AG04450 (cell line): Measurements from ENCODE around the gene HBG1. TPM values are rescaled to one million over a fixed set of nuclear protein-coding genes. Genes with fewer than 3 reads are reported as not detected.
"Not testable (repeated sequence)": the region's sequence is repeated elsewhere in the genome, so short reads cannot be mapped to it uniquely, and the experiment has no call there.

Source experiments
- CTCF ChIA-PET: fragments of 300-600, 350-600 bp; formaldehyde crosslinking; extraction: SDS; loops from one replicate; lab custom pipeline; 2022; ENCODE audit warnings: antibody characterized with exemption, inconsistent platforms; lab: Charles Lee
- POLR2A ChIA-PET: fragments of 350-600 bp; formaldehyde crosslinking; extraction: SDS; loops from one replicate; lab custom pipeline; 2021; ENCODE audit warnings: antibody characterized with exemption, inconsistent platforms; lab: Yijun Ruan, JAX
- DNase-seq: peaks from one replicate; pipeline ENCODE4 v3.0.0-alpha.2; 2011; ENCODE audit warnings: low read depth, low spot score
- H3K27ac ChIP-seq: one replicate; pipeline ENCODE4 v1.5.1; 2012; ENCODE audit warnings: low read depth, low read length, control low read depth
- H3K27me3 ChIP-seq: one replicate; pipeline ENCODE4 v1.6.0; 2012; ENCODE audit warnings: low read length; ENCODE audit not compliant: control insufficient read depth, insufficient read depth
- H3K4me3 ChIP-seq: 2 replicates; pipeline ENCODE4 v1.5.1; 2011; ENCODE audit warnings: mild to moderate bottlenecking, low read depth, low read length, control low read depth
- H3K9me3 ChIP-seq: 2 replicates; pipeline ENCODE4 v1.5.1; 2012; ENCODE audit warnings: low read length; ENCODE audit not compliant: control insufficient read depth, insufficient read depth
- polyA plus RNA-seq: library from polyadenylated mRNA; depleted of rRNA; stranded (reverse); fragments of >200 nt; gene quantifications from 2 replicates; pipeline ENCODE4 v1.2.3, GENCODE V29; 2011
- TF ChIP-seq, protein P1 (sequence below): IDR thresholded peaks from 2 replicates; pipeline ENCODE4 v1.5.1; 2011; ENCODE audit warnings: low read depth, low read length, control low read depth, inconsistent platforms

The HBG1 gene
- polyA plus RNA-seq, 1 experiment = 0.41 TPM

DNA sequence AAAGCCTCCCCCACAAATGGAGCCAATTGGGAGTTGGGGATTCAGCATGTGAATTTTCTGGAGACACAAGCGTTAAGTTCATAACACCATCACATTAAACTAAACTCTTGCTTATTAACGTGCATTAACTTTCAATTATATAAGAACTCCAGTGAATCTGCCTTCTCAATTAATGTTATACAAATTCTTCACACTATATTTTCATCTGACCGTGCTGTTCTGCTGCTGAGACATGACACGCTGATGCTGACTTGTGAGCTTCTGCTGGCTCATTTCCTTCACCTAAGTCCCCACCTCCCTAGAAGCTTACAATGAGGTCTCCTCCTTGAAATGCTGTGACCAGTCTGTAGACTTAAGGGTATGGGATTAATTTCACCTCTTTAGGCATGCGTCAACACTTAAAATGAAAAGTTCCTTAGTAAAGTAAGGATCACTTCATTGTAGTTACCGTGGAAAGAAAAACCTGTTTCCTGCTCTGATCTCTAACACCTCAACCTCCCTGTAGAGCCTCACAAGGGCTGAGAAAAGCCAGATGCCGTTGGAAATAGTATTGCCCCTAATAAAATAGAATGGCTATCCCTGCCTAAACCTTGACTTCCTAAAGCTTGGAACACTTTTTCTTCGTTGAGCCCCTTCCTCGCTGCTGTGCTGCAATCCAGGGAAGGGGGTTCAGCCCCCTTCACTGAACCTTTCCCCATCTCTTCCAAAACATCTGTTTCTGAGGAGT, 2.7 kb upstream of the HBG1 start:
- ChIA-PET CTCF (no interaction called here), POLR2A (no interaction called here)
- no peak for DNase-seq
- no peak overlapping the region for H3K4me3 ChIP-seq
- TF ChIP-seq, protein P1, sequence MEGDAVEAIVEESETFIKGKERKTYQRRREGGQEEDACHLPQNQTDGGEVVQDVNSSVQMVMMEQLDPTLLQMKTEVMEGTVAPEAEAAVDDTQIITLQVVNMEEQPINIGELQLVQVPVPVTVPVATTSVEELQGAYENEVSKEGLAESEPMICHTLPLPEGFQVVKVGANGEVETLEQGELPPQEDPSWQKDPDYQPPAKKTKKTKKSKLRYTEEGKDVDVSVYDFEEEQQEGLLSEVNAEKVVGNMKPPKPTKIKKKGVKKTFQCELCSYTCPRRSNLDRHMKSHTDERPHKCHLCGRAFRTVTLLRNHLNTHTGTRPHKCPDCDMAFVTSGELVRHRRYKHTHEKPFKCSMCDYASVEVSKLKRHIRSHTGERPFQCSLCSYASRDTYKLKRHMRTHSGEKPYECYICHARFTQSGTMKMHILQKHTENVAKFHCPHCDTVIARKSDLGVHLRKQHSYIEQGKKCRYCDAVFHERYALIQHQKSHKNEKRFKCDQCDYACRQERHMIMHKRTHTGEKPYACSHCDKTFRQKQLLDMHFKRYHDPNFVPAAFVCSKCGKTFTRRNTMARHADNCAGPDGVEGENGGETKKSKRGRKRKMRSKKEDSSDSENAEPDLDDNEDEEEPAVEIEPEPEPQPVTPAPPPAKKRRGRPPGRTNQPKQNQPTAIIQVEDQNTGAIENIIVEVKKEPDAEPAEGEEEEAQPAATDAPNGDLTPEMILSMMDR = no peak
- no peaks in the 10 kb centered on the region for H3K27me3 ChIP-seq
- H3K9me3 ChIP-seq = no peaks in the 10 kb centered on the region
- no peak overlapping the region for H3K27ac ChIP-seq

DNA sequence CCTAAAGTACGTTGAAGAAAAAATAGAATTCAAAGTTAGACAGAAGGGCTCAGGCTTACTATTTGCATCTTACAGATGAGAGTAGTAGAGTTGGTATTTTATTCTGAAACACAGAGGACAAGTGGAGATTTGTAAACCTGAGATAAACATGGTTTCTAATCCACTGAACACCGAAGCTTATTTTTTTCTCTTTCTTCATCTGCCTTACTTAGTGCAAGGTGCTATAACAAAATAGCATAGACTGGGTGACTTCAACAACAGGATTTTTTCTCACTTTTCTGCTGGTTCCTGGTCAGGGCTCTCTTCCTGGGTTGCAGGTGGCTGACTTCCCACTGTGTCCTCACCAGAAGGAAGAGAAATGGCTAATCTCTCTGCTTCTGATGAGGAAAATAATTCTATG, 2.1 kb upstream of the HBG1 start:
- Histone ChIP-seq H3K27me3 (no peaks in the 10 kb centered on the region), H3K4me3 (no peak overlapping the region), H3K27ac (no peak overlapping the region), H3K9me3 (no peaks in the 10 kb centered on the region)
- ChIA-PET POLR2A (no interaction called here), CTCF (no interaction called here)
- DNase-seq = no peak
- TF ChIP-seq, protein P1 = no peak

DNA sequence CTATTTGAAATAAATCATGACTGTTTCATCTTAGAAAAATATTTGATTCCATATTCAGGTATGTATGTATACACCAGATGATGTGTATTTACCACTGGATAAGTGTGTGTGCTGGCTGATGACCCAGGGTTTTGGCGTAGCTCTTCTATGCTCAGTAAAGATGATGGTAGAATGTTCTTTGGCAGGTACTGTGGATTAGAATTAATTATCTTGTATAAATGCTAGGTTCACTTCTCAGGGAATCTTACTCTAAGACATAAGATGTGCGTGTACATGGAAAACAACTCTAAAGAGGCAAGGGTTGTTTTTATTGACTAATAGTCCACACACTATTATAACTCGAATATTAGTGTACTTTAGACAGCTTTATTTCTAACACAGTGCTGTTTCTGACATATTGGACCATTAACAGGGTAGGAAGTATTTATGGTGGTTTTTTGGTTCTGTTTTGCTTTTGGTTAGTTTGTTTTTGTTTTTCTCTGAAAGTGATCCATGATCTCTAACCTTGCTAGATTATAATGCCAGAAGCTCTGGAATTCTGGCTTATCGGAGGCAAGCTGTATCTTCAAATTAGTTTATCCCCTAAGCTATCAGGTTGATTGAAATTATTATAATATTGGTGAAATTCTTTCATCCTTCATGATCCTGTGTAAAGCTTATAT, 1.0 kb upstream of the HBG1 start:
- DNase-seq = no peak
- POLR2A ChIA-PET = no interaction called here
- H3K9me3 ChIP-seq = no peaks in the 10 kb centered on the region
- TF ChIP-seq, protein P1 = no peak
- CTCF ChIA-PET = no interaction called here
- no peaks in the 10 kb centered on the region for H3K27me3 ChIP-seq
- no peak overlapping the region for H3K4me3 ChIP-seq
- no peak overlapping the region for H3K27ac ChIP-seq

DNA sequence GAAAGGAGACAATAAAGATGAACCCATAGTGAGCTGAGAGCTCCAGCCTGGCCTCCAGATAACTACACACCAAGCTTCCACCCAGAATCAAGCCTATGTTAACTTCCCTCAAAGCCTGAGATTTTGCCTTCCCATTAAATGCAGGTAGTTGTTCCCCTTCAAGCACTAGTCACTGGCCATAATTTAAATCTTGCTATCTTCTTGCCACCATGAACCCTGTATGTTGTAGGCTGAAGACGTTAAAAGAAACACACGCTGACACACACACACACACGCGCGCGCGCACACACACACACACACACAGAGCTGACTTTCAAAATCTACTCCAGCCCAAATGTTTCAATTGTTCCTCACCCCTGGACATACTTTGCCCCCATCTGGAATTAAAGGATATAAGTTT, 1.2 kb downstream of the HBG1 start:
- H3K9me3 ChIP-seq, H3K4me3 ChIP-seq, DNase-seq, H3K27ac ChIP-seq, CTCF ChIA-PET, H3K27me3 ChIP-seq, POLR2A ChIA-PET: not testable (repeated sequence)

DNA sequence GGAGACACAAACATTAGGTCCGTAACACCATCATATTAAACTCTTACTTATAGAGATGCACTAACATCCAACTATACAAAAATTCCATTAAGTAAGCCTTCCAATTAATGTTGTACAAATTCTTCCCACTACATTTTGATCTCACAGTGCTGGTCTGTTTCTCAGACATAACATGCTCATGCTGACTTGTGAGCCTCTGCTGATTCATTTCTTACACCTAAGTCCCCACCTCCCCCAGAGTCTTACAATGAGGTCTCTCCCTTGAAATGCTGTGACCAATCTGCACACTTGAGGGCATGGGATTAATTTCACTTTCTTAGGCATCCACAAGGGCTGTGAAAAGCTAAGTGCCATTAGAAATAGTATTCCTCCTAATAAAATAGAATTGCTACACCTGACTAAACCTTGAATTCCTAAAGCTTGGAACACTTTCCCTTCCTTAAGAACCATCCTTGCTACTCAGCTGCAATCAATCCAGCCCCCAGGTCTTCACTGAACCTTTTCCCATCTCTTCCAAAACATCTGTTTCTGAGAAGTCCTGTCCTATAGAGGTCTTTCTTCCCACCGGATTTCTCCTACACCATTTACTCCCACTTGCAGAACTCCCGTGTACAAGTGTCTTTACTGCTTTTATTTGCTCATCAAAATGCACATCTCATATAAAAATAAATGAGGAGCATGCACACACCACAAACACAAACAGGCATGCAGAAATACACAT, 2.0 kb downstream of the HBG1 start:
- POLR2A ChIA-PET = no interaction called here
- no peak for DNase-seq
- no peak overlapping the region for H3K27ac ChIP-seq
- H3K4me3 ChIP-seq = no peak overlapping the region
- H3K27me3 ChIP-seq = no peaks in the 10 kb centered on the region
- H3K9me3 ChIP-seq = no peaks in the 10 kb centered on the region
- CTCF ChIA-PET = no interaction called here
- TF ChIP-seq, protein P1 = no peak
